HG03460 (cell line): ENCODE data around the gene PIGM.
"Not testable (repeated sequence)": the region's sequence is repeated elsewhere in the genome, so short reads cannot be mapped to it uniquely, and the experiment has no call there.

Source experiments
- ATAC-seq: cut with Tn5 transposase; IDR thresholded peaks from one replicate; pipeline ENCODE4 v1.9.1; 2021; ENCODE audit not compliant: unreplicated experiment

Gene PIGM

DNA sequence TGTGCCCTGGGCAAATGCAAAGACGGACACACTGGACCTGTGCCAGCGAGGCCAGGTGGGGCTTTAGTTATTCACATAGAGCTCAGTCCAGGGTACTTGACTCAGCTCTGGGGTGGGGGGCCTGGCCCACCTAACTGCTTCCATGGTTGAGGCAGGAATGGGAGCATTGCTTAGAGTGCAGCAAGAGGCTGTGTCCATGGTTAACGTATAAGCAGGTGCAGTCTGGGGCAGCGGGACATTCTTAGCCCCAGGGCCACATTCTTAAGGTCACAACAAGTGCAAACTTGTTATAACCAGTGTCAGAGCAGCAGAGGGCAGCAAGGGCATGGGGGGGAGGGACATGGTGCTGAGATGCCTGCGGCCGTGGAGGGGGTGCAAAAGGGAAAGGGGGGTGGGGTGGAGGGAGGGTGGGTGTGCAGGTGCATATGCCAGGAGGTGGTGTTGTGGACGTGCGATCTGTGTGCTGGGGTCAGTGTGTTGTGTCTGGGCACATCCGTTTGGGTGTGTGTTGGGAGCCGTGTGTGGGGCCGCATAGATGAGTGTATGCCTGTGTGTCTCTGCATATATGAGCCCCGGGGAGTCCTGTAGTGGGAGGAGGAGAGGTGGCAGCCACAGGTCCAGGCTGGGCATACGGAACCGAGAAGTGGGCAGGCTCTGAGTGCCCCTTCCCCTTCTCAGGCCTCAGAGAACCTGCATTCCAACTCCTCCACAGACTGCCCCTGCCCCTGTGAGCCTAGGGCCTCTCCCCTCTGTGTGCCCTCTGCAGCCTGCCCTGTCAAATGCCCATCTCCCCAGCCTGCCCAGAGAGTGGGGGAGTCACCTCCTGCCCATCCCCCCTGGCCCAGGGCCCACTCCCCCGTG lies 29.8 kb upstream of the PIGM start:
- ATAC-seq: no peak

GRCh38 chr1:160058087-160058486 lies 26.3 kb upstream of the PIGM start:
- no peak for ATAC-seq

DNA sequence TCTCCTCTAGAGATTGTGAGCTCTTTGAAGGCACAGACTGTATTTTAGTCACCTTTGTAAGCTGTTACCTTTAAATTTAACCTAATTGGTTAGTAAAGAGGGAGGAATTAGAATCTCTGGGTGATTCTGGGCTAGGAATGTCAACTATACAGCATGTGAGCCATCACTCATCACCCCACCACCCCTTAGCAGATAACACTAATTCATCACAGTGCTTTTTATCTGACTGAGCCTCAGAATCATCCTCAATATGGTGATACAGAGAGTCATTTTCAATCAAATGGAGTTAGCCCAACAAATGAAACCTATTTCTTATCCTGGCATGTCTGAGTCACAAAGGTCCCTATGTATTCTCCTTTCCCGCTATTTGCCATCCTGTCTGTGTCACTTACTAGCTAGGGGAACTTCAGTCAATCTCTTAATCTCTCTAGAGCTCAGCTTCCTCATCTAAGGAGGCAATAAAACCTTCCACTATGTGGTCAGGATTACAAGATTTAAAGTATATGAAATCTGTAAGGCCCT lies 24.9 kb upstream of the PIGM start:
- no peak for ATAC-seq

GRCh38 chr1:160053548-160054365 lies 22.0 kb upstream of the PIGM start:
- no peak for ATAC-seq

GRCh38 chr1:160052936-160053335 lies 21.1 kb upstream of the PIGM start:
- no peak for ATAC-seq

GRCh38 chr1:160050619-160051018 lies 18.8 kb upstream of the PIGM start:
- ATAC-seq: no peak

DNA sequence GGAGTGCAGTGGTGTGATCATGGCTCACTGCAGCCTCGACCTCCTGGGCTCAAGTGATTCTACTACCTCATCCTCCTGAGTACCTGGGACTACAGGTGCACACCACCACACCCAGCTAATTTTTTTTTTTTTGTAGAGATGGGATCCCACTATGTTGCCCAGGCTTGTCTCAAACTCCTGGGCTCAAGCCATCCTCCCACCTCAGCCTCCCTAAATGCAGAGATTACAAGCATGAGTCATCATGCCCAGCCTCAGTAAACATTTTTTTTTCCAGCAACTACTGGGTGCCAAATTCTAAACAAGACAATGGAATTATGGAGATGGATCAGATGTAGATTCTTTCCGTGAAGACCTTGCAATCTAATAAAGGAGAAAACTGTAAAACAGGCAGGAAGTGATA lies 18.4 kb upstream of the PIGM start:
- not testable (repeated sequence) for ATAC-seq

GRCh38 chr1:160049101-160049500 lies 17.3 kb upstream of the PIGM start:
- no peak for ATAC-seq

GRCh38 chr1:160048335-160048734 lies 16.5 kb upstream of the PIGM start:
- ATAC-seq: no peak

- ATAC-seq: peak; percentile 34
These were observed 15.6 kb upstream of the PIGM start for GRCh38 chr1:160047111-160047991.

DNA sequence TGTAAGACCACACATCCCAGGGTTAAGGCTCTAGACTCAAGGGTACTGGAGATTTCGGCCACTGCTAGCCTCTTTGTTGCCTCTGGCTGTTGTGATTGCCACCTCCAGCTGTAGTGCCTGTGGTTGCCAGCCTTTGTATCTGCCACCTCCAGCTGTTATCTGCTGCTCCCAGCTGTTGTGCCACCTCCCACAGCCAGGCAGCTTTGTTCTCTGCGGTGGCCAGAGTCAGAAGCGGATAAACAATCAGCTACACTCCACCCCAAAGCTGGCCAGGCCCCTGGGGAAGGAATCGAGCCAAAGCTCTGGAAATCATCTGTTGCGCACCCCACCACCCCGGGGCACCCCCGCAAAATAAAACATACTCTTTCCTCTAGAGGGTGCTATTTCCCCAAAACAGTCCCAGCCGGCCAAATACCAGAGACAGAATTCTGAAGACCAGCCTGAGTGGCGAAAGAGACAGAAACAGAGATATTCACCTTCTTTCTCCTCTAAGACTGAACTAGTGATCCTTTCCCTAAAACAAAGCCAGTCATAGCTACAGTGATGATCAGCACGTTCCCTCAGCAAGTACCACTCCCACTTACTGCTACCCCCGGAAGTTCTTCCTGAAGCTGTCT lies 14.8 kb upstream of the PIGM start:
- peak; percentile 74 for ATAC-seq

DNA sequence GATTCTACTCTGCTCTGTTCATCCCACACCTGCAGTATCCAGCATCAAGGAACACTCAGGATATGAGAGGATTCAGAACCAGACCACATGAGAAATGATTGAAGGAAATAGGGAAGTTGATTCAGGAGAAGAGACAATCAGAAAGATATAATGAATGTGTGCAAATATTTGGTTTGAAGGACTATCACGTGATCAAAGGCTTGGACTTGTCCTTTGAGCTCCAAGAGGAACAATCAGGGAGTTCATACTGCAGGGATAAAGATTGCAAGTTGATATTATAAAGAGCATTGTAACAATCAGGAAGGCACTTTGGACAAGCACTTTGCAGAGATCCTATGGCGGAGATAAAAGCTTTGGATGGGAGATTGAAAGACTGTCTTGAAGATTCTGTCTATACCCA lies 13.9 kb upstream of the PIGM start:
- no peak for ATAC-seq

GRCh38 chr1:160043543-160043942 lies 11.8 kb upstream of the PIGM start:
- no peak for ATAC-seq

GRCh38 chr1:160040476-160040875 lies 8.7 kb upstream of the PIGM start:
- ATAC-seq: no peak

DNA sequence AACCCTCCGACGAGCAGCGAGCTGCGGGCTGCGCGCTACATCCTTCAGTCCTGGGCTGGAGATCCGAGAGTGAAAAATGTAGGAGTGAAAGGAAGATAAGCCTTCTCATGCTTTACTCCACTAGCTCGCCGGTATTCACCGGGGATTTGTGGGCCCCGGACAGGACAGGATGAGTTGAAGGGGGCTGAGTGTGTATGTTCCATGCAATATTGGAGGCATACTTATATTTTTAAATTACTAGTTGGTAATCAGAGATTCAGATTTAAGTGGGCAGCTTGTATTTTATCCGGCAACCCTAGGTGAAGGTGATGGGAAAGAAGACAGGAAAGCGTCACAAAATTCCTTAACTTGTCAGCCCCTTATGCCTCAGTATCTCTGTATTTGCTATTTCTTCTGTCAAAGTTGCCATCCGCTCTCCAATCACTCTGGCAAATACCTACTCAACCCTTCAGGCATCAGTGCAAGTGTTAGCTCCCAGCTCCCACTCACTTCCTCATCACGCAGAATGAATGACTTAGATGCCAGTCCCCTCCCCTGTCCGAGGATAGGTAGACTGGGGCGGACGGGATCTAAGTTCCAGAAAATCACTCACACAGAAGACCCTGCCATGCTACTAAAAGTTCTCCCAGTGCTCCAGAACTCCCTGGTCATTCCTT lies 503 bp upstream of the PIGM start:
- no peak for ATAC-seq

DNA sequence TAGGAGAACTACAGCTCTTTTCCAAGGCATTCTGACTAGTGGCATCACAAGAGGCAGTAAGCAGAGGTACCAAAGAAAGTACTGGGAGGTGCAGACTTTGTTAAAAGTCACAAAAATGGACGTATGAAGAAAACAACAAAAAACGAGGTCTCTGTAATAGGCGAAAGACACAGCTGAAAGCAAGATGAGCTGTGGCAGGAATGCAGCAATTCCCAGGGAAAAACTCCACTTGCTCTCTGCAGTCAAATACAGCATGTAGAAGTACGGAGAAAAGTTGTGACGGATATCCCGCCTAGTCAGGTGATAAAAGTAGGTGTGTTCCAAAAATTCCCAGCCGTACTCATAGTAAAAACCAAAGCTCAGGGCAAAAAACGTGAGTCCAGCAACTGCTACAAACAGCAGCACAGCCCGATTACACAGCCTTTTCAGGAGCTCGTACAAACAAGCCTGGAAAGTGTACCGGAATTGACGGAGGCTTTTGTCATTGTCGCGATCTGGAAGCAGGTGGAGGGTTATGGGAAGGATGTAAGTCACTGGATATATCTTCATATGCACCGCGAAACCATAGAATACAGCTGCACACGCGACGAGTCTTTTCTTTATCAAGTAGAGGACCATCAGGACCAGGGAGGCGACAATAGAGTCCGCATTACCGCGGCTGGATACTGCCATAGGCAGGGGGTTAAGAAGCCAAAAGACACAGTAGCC lies 979 bp downstream of the PIGM start:
- peak; percentile 17 for ATAC-seq

DNA sequence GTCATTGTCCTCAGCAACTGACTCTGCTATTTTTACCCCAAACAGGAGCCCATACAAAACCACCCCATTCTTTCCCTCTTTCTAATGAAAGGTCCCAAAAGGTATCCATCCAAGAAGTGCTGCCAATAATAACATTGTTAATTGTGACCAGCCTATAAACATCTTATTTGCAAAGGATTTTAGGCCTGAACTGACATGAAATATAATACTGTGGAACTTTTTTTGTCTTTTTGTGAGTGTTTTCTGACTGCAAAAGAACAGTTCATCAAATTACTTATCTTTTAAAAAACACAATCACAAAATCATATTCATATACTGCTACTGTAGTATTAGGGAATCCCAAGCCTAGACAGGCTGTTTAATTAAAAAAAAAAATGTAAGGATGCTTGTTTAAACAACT lies 3.4 kb downstream of the PIGM start:
- no peak for ATAC-seq

DNA sequence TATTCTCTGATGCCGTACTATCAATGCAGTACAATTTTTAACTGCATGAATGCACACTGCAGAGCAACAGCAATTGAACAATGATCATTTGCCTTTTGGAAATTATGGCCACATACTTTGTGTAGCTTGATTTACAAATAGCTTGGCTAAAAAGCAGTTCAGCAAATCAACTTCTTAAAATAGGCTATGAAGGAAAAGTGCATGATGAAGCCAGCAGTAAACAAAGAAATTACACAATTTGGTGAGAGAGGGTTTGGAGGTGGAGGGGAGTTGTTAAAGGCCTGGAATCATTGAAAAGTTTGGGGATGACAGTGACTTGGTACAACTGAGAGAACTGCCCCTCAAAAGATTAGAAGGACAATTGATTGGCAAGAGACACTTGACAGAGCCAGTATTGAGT lies 6.5 kb downstream of the PIGM start:
- ATAC-seq: no peak

GRCh38 chr1:160024195-160024905 lies 7.4 kb downstream of the PIGM start:
- ATAC-seq: no peak
